Suprapubic skin (tissue), 4 donors: Measurements from ENCODE around the gene ADAR.

Source experiments
- CTCF ChIP-seq, 2 donors: fragments of 200-600 bp in 1 of 2; fragments of 450-650 bp in 1 of 2; sonication (generic) in 1 of 2; IDR thresholded peaks; one replicate each; pipeline ENCODE4 v1.5.1; 2016 to 2019; ENCODE audit warnings: antibody characterized with exemption in 2 of 2, mild to moderate bottlenecking in 1 of 2, moderate library complexity in 1 of 2
- EP300 ChIP-seq: sonication (generic); formaldehyde crosslinking; IDR thresholded peaks from one replicate; pipeline ENCODE4 v1.6.1; 2017; ENCODE audit warnings: antibody characterized with exemption
- POLR2A ChIP-seq, 2 donors: fragments of 450-650 bp; IDR thresholded peaks; one replicate each; pipeline ENCODE4 v1.6.1; 2017; ENCODE audit warnings: antibody characterized with exemption in 2 of 2, mild to moderate bottlenecking in 2 of 2, moderate library complexity in 2 of 2
- POLR2AphosphoS5 ChIP-seq, 3 donors: sonication (generic); formaldehyde crosslinking; IDR thresholded peaks; one replicate each; pipeline ENCODE4 v1.6.1; 2017; ENCODE audit warnings: antibody characterized with exemption in 3 of 3

GRCh38 chr1:154579374-154579773, 28.6 kb downstream of the ADAR start:
- TF ChIP-seq POLR2A (IDR thresholded peaks at IDR 0.05) (no peak), POLR2AphosphoS5 (IDR thresholded peaks at IDR 0.05) (no peak), EP300 (no peak), CTCF (IDR thresholded peaks at IDR 0.05) (no peak)
